ENCODE data around the gene LGALS3BP.
A peak's percentile ranks its signal among the peaks of the same experiment; 100 is the strongest.

The LGALS3BP gene

DNA sequence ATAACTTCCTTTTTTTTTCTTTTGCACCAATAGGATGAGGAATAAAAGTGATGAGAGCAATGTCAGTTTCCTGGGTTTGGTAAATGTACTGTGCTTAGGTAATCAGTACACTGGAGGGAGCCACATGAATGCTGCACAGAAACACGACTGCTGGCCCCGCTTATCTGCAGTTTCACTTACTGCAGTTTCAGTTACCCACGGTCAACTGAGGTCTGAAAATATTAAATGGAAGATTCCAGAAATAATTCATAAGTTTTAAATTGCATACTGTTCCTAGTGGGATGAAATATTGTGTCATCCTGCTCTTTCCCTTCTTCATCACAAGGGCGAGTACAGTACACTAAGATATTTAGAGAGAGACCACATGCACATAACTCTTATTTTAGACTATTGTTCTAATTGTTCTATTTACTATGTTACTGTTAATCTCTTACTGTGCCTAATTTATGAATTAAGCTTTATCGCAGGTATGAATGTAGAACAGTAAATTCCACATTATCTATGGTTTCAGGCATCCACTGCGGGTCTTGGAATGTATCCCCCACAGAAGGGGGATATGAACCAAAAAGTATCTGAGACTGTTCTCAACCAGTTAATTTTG is 6.4 kb upstream of the LGALS3BP start:
- H3K4me3 ChIP-seq (ENCODE audit: low read length) = peak overlapping the region; percentile 78
- peaks cover 17% of the 10 kb centered on the region for H3K4me1 ChIP-seq (ENCODE audit: control insufficient read depth, insufficient read depth, low read length)
- no peaks in the 10 kb centered on the region for H3K9me3 ChIP-seq (ENCODE audit: control insufficient read depth, low read length)
- no peaks in the 10 kb centered on the region for H3K27me3 ChIP-seq (replicated peaks; ENCODE audit: control insufficient read depth, insufficient read depth, low read length)
- peak overlapping the region; percentile 79 for H3K9ac ChIP-seq (ENCODE audit: low read length)
- H3K36me3 ChIP-seq (ENCODE audit: control insufficient read depth, insufficient read depth, low read length, severe bottlenecking) = peaks cover 11% of the 10 kb centered on the region
- DNase-seq (ENCODE audit: low read depth) = peak; percentile 17

GRCh38 chr17:78985395-78985794 is 5.7 kb upstream of the LGALS3BP start:
- Histone ChIP-seq H3K4me1 (ENCODE audit: control insufficient read depth, insufficient read depth, low read length) (peaks cover 17% of the 10 kb centered on the region), H3K4me3 (ENCODE audit: low read length) (no peak overlapping the region), H3K9me3 (ENCODE audit: control insufficient read depth, low read length) (no peaks in the 10 kb centered on the region), H3K27me3 (replicated peaks; ENCODE audit: control insufficient read depth, insufficient read depth, low read length) (no peaks in the 10 kb centered on the region), H3K36me3 (ENCODE audit: control insufficient read depth, insufficient read depth, low read length, severe bottlenecking) (peaks cover 3% of the 10 kb centered on the region), H3K9ac (ENCODE audit: low read length) (no peak overlapping the region)
- DNase-seq (ENCODE audit: low read depth) = no peak

DNA sequence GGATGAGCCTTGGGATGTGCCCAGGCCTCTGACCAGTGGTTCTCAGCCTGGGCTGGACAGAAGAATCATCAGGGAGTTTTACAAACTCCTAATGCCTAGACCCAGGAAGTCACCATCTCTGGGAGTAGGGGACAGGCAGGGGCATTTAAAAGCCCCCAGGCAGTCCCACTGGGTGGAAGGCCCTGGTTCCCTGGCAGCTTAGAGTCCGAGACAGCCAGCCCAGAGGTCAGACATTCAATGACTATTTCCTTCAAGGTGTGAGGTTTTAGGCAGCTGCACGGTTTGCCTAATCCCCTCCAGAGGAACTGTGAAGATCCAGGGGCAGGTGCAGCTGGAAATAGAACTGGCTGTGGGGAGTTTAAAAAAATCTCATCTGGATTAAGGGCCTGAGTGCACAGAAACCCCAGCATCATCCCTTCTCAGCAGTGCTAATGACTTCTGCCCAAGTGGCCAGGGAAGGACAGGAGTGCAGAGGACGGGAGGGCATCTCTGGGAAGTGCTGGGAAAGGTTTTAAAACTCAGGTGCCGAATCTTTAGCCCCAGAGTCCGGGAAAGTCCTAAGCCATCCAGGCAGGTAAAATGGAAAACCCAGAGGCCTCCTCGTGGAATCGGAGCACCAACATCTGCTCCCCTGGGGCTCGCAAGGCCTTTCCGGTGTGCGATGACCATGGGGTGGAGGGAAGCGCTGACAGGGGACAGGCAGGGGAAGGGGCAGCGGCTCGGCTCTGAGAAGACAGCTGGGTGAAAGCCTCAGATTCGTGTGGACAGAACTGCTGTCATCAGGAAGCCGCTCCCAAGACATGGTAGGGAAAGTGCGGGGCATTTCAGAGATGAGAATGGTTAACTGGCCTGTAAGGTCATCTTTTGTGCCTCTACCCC is 1.5 kb upstream of the LGALS3BP start:
- DNase-seq (ENCODE audit: low read depth) = no peak

DNA sequence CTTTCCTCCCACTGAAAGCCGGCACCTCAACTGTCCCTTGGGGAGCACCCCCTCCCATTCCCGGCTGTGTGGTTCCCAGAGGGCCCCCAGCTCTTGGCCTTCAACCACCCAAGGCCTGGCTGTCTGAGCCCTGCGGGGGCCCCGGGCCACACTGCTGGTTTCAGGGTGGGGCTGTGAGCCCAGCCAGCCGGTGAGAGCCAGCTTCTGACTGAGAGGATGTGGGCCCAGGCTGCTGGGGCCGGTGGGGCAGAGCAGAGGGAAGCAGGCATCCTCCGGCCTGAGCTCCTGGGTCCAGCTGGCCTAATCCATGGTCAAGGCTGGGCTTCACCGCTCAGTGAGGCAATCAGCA is 875 bp upstream of the LGALS3BP start:
- Histone ChIP-seq H3K9me3 (ENCODE audit: control insufficient read depth, low read length) (no peaks in the 10 kb centered on the region), H3K27me3 (replicated peaks; ENCODE audit: control insufficient read depth, insufficient read depth, low read length) (no peaks in the 10 kb centered on the region), H3K36me3 (ENCODE audit: control insufficient read depth, insufficient read depth, low read length, severe bottlenecking) (peaks cover 14% of the 10 kb centered on the region), H3K4me1 (ENCODE audit: control insufficient read depth, insufficient read depth, low read length) (peaks cover 47% of the 10 kb centered on the region), H3K4me3 (ENCODE audit: low read length) (no peak overlapping the region), H3K9ac (ENCODE audit: low read length) (no peak overlapping the region)
- no peak for DNase-seq (ENCODE audit: low read depth)

More for the DNA sequence above, 1.5 kb upstream of the LGALS3BP start:
- no peak overlapping the region for H3K9ac ChIP-seq (ENCODE audit: low read length)
- H3K36me3 ChIP-seq (ENCODE audit: control insufficient read depth, insufficient read depth, low read length, severe bottlenecking) = peaks cover 11% of the 10 kb centered on the region
- no peaks in the 10 kb centered on the region for H3K9me3 ChIP-seq (ENCODE audit: control insufficient read depth, low read length)
- H3K4me1 ChIP-seq (ENCODE audit: control insufficient read depth, insufficient read depth, low read length) = peaks cover 47% of the 10 kb centered on the region
- H3K27me3 ChIP-seq (replicated peaks; ENCODE audit: control insufficient read depth, insufficient read depth, low read length) = no peaks in the 10 kb centered on the region
- no peak overlapping the region for H3K4me3 ChIP-seq (ENCODE audit: low read length)

- peaks cover 62% of the 10 kb centered on the region for H3K4me1 ChIP-seq (ENCODE audit: control insufficient read depth, insufficient read depth, low read length)
- no peak for DNase-seq (ENCODE audit: low read depth)
Measured at GRCh38 chr17:78977997-78978973, 1.4 kb downstream of the LGALS3BP start.

GRCh38 chr17:78977681-78977943 is 2.1 kb downstream of the LGALS3BP start:
- Histone ChIP-seq H3K4me3 (ENCODE audit: low read length) (peak overlapping the region; percentile 86), H3K4me1 (ENCODE audit: control insufficient read depth, insufficient read depth, low read length) (peaks cover 62% of the 10 kb centered on the region)
- DNase-seq (ENCODE audit: low read depth) = no peak

More at GRCh38 chr17:78977997-78978973, 1.4 kb downstream of the LGALS3BP start:
- Histone ChIP-seq H3K27me3 (replicated peaks; ENCODE audit: control insufficient read depth, insufficient read depth, low read length) (no peaks in the 10 kb centered on the region), H3K9me3 (ENCODE audit: control insufficient read depth, low read length) (no peaks in the 10 kb centered on the region), H3K36me3 (ENCODE audit: control insufficient read depth, insufficient read depth, low read length, severe bottlenecking) (peaks cover 27% of the 10 kb centered on the region), H3K4me3 (ENCODE audit: low read length) (peak overlapping the region; percentile 86), H3K9ac (ENCODE audit: low read length) (peak overlapping the region; percentile 85)

GRCh38 chr17:78976907-78977680 is 2.6 kb downstream of the LGALS3BP start:
- DNase-seq (ENCODE audit: low read depth) = no peak
- Histone ChIP-seq H3K4me3 (ENCODE audit: low read length) (peak overlapping the region; percentile 86), H3K4me1 (ENCODE audit: control insufficient read depth, insufficient read depth, low read length) (peaks cover 62% of the 10 kb centered on the region), H3K9me3 (ENCODE audit: control insufficient read depth, low read length) (no peaks in the 10 kb centered on the region), H3K9ac (ENCODE audit: low read length) (peak overlapping the region; percentile 85), H3K36me3 (ENCODE audit: control insufficient read depth, insufficient read depth, low read length, severe bottlenecking) (peaks cover 27% of the 10 kb centered on the region), H3K27me3 (replicated peaks; ENCODE audit: control insufficient read depth, insufficient read depth, low read length) (no peaks in the 10 kb centered on the region)

More at GRCh38 chr17:78977681-78977943, 2.1 kb downstream of the LGALS3BP start:
- no peaks in the 10 kb centered on the region for H3K27me3 ChIP-seq (replicated peaks; ENCODE audit: control insufficient read depth, insufficient read depth, low read length)
- no peaks in the 10 kb centered on the region for H3K9me3 ChIP-seq (ENCODE audit: control insufficient read depth, low read length)
- H3K9ac ChIP-seq (ENCODE audit: low read length) = peak overlapping the region; percentile 85
- peaks cover 27% of the 10 kb centered on the region for H3K36me3 ChIP-seq (ENCODE audit: control insufficient read depth, insufficient read depth, low read length, severe bottlenecking)

DNA sequence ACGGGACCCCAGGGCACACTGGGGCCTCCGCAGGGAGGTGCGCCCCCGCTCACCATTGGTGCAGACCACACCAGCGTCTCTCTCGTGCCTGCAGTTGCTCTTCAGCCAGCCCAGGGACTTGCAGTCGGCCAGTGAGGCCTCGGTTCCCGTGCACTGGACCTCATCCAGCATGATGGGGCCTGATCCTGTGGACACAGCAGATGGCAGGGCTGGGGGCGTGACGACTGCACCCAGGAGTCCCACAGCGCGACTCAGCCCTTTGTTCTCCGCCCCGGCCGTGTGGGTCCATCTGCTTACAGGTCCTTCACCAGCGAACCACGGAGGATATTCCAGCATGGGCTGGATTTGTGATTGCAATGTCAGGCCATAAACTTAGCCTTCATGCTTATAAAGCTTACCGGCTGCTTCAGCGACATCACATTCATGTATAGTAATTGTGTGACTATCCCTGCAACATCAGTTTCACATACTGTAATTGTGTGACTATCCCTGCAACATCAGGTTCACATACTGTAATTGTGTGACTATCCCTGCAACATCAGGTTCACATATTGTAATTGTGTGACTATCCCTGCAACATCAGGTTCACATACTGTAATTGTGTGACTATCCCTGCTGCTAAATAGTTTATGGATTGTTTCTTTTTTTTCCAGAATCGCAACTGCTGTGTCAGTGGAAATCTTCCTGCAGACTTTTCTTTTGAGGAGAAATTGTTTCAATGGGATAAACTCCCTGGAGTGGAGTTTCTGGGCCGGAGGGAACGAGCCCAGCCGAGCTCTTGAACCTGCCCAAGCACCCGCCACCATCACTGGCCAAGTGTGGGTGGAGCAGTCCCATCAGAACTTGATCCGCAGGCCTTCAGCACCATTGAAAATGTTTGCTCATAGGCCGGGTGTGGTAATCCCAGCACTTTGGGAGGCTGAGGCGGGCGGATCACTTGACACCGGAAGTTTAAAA is 4.8 kb downstream of the LGALS3BP start:
- Histone ChIP-seq H3K36me3 (ENCODE audit: control insufficient read depth, insufficient read depth, low read length, severe bottlenecking) (peaks cover 31% of the 10 kb centered on the region), H3K27me3 (replicated peaks; ENCODE audit: control insufficient read depth, insufficient read depth, low read length) (no peaks in the 10 kb centered on the region)
- peak; percentile 84 for DNase-seq (ENCODE audit: low read depth)

DNA sequence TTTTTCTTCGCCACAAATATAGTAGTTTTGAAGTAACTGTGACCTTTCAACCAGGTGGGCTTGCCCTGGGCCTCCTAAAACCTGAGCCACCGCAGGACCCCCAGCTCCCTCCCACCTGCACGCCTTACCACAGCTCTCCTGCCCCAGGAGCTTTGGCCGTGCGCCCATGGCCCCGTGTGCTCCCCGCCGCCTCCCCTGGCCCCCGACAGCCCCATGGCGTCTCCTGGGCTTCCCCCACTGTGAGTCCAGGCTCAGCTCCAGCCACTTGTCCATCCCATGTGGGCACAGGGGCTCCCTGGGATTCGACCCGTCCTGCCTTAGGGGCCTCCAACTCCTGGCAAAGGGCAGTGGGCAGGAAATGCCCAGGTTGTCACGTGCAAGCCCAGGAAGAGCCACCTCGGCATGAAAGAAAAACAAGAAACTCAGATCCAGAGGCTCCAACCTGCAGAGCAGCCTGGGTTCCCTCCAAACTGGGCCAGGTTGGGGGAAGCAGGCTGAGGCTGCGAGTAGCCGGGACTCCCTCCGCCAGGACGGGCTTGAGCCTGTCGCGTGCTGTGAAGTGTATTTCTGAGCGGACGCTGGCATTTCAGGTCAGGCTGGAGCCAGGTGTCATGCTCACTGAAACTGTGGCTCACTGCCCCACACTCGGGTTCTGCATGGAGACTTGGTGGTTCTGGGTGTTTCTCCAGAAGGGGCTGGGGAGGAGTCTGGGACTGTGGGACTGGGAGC is 5.8 kb downstream of the LGALS3BP start:
- H3K4me1 ChIP-seq (ENCODE audit: control insufficient read depth, insufficient read depth, low read length) = peaks cover 60% of the 10 kb centered on the region

More for the DNA sequence above, 4.8 kb downstream of the LGALS3BP start:
- H3K4me1 ChIP-seq (ENCODE audit: control insufficient read depth, insufficient read depth, low read length) = peaks cover 67% of the 10 kb centered on the region
- peak overlapping the region; percentile 62 for H3K9ac ChIP-seq (ENCODE audit: low read length)
- H3K9me3 ChIP-seq (ENCODE audit: control insufficient read depth, low read length) = no peaks in the 10 kb centered on the region
- H3K4me3 ChIP-seq (ENCODE audit: low read length) = no peak overlapping the region

More for the DNA sequence above, 5.8 kb downstream of the LGALS3BP start:
- Histone ChIP-seq H3K9ac (ENCODE audit: low read length) (peak overlapping the region; percentile 62), H3K27me3 (replicated peaks; ENCODE audit: control insufficient read depth, insufficient read depth, low read length) (no peaks in the 10 kb centered on the region), H3K36me3 (ENCODE audit: control insufficient read depth, insufficient read depth, low read length, severe bottlenecking) (peaks cover 34% of the 10 kb centered on the region), H3K9me3 (ENCODE audit: control insufficient read depth, low read length) (no peaks in the 10 kb centered on the region), H3K4me3 (ENCODE audit: low read length) (no peak overlapping the region)
- DNase-seq (ENCODE audit: low read depth) = no peak
